Osteocyte (in vitro differentiated cells): ENCODE results near the gene LRRC27. TPM values are rescaled to one million over a fixed set of nuclear protein-coding genes. Genes with fewer than 3 reads are reported as not detected.

Experiments
- DNase-seq: peaks from one replicate; pipeline ENCODE4 v3.0.0; 2021; ENCODE audit warnings: mixed read lengths; ENCODE audit not compliant: unreplicated experiment; ENCODE audit errors: extremely low spot score
- H3K27ac Mint-ChIP-seq: one replicate; pipeline ENCODE4 v1.8.0; 2021; ENCODE audit warnings: mild to moderate bottlenecking, mixed read lengths; ENCODE audit not compliant: unreplicated experiment
- H3K27me3 Mint-ChIP-seq: one replicate; pipeline ENCODE4 v1.8.0; 2021; ENCODE audit warnings: mixed read lengths; ENCODE audit not compliant: unreplicated experiment
- H3K36me3 Mint-ChIP-seq: one replicate; pipeline ENCODE4 v1.8.0; 2021; ENCODE audit warnings: mixed read lengths; ENCODE audit not compliant: unreplicated experiment
- H3K4me1 Mint-ChIP-seq: one replicate; pipeline ENCODE4 v1.8.0; 2021; ENCODE audit warnings: mixed read lengths; ENCODE audit not compliant: unreplicated experiment
- H3K4me3 Mint-ChIP-seq: one replicate; pipeline ENCODE4 v1.8.0; 2021; ENCODE audit warnings: mild to moderate bottlenecking, moderate library complexity, mixed read lengths; ENCODE audit not compliant: unreplicated experiment
- H3K9me3 Mint-ChIP-seq: one replicate; pipeline ENCODE4 v1.8.0; 2021; ENCODE audit warnings: mixed read lengths; ENCODE audit not compliant: unreplicated experiment
- CTCF ChIP-seq: fragments of 200-600 bp; sonication (generic); IDR thresholded peaks from 2 replicates; pipeline ENCODE4 v1.5.0; 2021; ENCODE audit warnings: antibody characterized with exemption, mild to moderate bottlenecking, moderate library complexity
- total RNA-seq: library from RNA; stranded (reverse); gene quantifications from 2 replicates; pipeline ENCODE4 v1.2.1, GENCODE V29; 2021

Gene LRRC27
- total RNA-seq, 1 donor from 2014 or later = 18.9 TPM

GRCh38 chr10:132299371-132300336 is 32.3 kb upstream of the LRRC27 start:
- no peaks in the 10 kb centered on the region for H3K27me3 Mint-ChIP-seq
- H3K9me3 Mint-ChIP-seq = no peaks in the 10 kb centered on the region
- no peak overlapping the region for H3K4me3 Mint-ChIP-seq
- no peaks in the 10 kb centered on the region for H3K4me1 Mint-ChIP-seq
- no peak for DNase-seq
- TF ChIP-seq CTCF = no peak
- no peak overlapping the region for H3K27ac Mint-ChIP-seq
- H3K36me3 Mint-ChIP-seq = no peaks in the 10 kb centered on the region

GRCh38 chr10:132300582-132300981 is 31.4 kb upstream of the LRRC27 start:
- Mint-ChIP-seq H3K9me3 (no peaks in the 10 kb centered on the region), H3K36me3 (no peaks in the 10 kb centered on the region)

GRCh38 chr10:132301371-132302330 is 30.3 kb upstream of the LRRC27 start:
- no peak for DNase-seq
- Mint-ChIP-seq H3K4me3 (no peak overlapping the region), H3K27me3 (no peaks in the 10 kb centered on the region), H3K9me3 (no peaks in the 10 kb centered on the region), H3K4me1 (peaks cover under 1% of the 10 kb centered on the region), H3K27ac (no peak overlapping the region), H3K36me3 (peaks cover 3% of the 10 kb centered on the region)
- TF ChIP-seq CTCF = no peak

More at GRCh38 chr10:132300582-132300981, 31.4 kb upstream of the LRRC27 start:
- Mint-ChIP-seq H3K4me3 (no peak overlapping the region), H3K4me1 (no peaks in the 10 kb centered on the region), H3K27ac (no peak overlapping the region), H3K27me3 (no peaks in the 10 kb centered on the region)
- no peak for DNase-seq
- no peak for TF ChIP-seq CTCF

- no peak overlapping the region for H3K27ac Mint-ChIP-seq
- no peaks in the 10 kb centered on the region for H3K9me3 Mint-ChIP-seq
- no peaks in the 10 kb centered on the region for H3K27me3 Mint-ChIP-seq
- H3K36me3 Mint-ChIP-seq = peaks cover 3% of the 10 kb centered on the region
- H3K4me3 Mint-ChIP-seq = no peak overlapping the region
- DNase-seq = no peak
- TF ChIP-seq CTCF = no peak
- peaks cover 4% of the 10 kb centered on the region for H3K4me1 Mint-ChIP-seq
These were observed 29.3 kb upstream of the LRRC27 start for GRCh38 chr10:132302421-132303310.
